BJ (cell line): Measurements from ENCODE around the gene FNBP1. TPM values are rescaled to one million over a fixed set of nuclear protein-coding genes. Genes with fewer than 3 reads are reported as not detected.

Experiments
- CTCF ChIA-PET: fragments of 350-600 bp; formaldehyde crosslinking; extraction: SDS; loops from one replicate; lab custom pipeline; 2021; ENCODE audit warnings: antibody characterized with exemption, inconsistent platforms; lab: Yijun Ruan, JAX
- POLR2A ChIA-PET: fragments of 300-600 bp; sonication (Branson Sonifier 250); formaldehyde crosslinking; extraction: SDS; loops from one replicate; lab custom pipeline; 2021; ENCODE audit warnings: antibody characterized with exemption; lab: Charles Lee
- DNase-seq: peaks from one replicate; pipeline ENCODE4 v3.0.0-alpha.2; 2011; ENCODE audit warnings: low read depth
- H3K27me3 ChIP-seq: 2 replicates; pipeline ENCODE4 v1.6.0; 2011; ENCODE audit warnings: low read length; ENCODE audit not compliant: control insufficient read depth, insufficient read depth
- H3K36me3 ChIP-seq: 2 replicates; pipeline ENCODE4 v1.5.1; 2011; ENCODE audit warnings: low read length; ENCODE audit not compliant: control insufficient read depth, insufficient read depth
- H3K4me3 ChIP-seq: 2 replicates; pipeline ENCODE4 v1.5.1; 2011; ENCODE audit warnings: low read depth, mild to moderate bottlenecking, control low read depth, low read length
- CTCF ChIP-seq: IDR thresholded peaks from 2 replicates; pipeline ENCODE4 v1.5.1; 2011; ENCODE audit warnings: low read depth, mild to moderate bottlenecking, control low read depth, inconsistent platforms, low read length, moderate library complexity; ENCODE audit not compliant: insufficient read depth
- polyA plus RNA-seq: library from polyadenylated mRNA; depleted of rRNA; stranded (reverse); fragments of >200 nt; gene quantifications from 2 replicates; pipeline ENCODE4 v1.2.3, GENCODE V29; 2011

Gene FNBP1
- polyA plus RNA-seq, 1 experiment, result 7.8 TPM

DNA sequence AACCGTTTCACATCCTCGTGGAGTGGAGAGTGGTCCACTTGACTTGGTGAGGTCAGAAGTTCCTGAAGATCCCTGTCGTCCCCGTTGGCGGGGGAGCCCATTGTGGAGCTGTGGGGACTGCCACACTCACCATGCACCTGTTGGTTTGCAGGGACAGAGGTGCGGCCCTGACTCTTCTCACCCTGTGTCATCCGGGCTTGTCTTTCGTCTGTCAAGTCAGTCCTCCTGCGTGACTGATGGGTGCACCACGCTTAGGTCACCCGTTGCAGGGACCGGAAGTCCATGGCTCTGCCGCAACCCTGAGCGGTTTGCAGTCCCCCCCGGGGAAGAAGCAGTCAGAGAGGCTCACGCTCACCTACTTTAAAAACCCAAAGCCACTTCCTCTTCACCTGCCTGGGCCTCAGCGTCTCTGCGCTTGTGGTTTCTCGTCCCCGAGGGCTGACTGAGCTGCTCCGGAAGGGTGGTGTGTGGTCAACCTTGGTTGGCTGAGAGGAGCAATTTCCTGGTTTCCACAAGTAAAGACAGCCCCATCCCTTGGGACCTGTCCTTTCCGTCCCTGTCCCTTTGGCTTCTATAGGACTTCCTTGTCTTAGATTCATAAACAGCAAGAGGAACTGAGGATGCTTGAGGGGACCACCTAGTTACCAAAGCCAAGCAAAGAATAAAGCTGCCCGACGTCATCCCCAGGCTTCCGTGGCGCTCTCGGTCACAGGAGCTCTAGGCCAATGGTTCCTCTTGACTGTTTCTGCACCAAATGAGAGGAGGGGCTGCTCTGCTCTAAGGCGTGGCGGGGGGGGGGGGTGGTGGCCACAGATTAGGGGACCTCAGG is 154.5 kb downstream of the FNBP1 start:
- H3K4me3 ChIP-seq, result no peak overlapping the region
- H3K27me3 ChIP-seq, result no peaks in the 10 kb centered on the region
- ChIA-PET POLR2A (interaction anchor here (0.6 kb wide), 1 partner anchor 35 kb away, joined by 3 read pairs; no protein-coding TSS in a partner anchor), CTCF (interaction anchor here (0.7 kb wide), 1 partner anchor 10 kb away, joined by 3 read pairs; no protein-coding TSS in a partner anchor)
- TF ChIP-seq CTCF, result no peak
- DNase-seq, result no peak
- H3K36me3 ChIP-seq, result peaks cover 6% of the 10 kb centered on the region

DNA sequence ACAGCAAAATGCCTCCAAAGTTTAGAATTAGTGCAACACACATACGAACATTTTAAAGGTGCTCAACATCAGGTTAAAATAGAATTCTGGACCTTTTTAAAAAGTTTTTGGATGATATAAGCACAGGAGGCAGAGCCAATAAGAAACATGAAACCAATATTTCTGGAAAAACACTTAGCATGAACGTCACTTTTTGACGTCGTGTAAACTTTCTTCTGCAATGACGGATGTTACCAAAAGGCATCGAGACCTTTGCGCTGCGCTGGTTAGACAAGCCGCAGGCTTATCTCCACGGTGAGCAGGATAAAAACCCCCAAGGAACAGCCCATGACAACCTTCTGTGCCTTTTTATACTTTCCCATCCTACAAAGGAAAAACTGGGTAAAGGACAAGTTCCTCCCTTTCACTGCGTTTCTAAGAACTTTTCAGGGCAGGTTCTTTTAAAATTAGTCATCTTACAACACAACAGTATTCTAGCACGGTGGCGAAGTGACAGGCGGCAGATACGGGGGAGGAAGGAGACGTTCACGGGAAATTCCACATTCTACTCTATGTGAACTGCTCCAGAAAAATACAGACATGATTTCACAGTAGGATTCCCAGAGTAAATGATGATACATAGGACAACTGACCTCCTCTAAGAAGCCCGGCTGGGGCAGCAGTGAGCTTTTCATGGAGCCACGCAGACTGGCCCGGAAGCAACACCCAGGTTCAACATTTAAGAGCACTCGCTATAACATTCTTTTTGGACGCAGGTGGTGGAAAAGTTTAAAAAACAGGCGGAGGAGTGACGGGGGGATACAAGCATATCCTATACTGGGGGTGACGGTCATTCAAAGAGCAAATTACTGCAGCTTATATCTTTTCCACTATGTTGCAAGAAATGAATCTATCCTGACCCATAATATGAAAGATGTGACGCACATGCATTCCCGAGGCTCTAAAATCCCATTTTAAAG is 155.4 kb downstream of the FNBP1 start:
- TF ChIP-seq CTCF, result 0 out of 2 replicates have a peak, but pooled peaks have one; percentile 8
- DNase-seq, result no peak
- Histone ChIP-seq H3K36me3 (peaks cover 6% of the 10 kb centered on the region), H3K4me3 (no peak overlapping the region), H3K27me3 (no peaks in the 10 kb centered on the region)
- ChIA-PET CTCF (interaction anchor here (1.1 kb wide), 1 partner anchor 175 kb away, joined by 3 read pairs; no protein-coding TSS in a partner anchor), POLR2A (no interaction called here)

- H3K4me3 ChIP-seq, result 0 out of 2 replicates have a peak overlapping the region, but pooled peaks have one; percentile 2
- no peaks in the 10 kb centered on the region for H3K27me3 ChIP-seq
- no peak for TF ChIP-seq CTCF
- POLR2A ChIA-PET, result interaction anchor here (0.6 kb wide), 1 partner anchor 187 kb away, joined by 3 read pairs; no protein-coding TSS in a partner anchor
- DNase-seq, result no peak
- H3K36me3 ChIP-seq, result peaks cover 8% of the 10 kb centered on the region
- CTCF ChIA-PET, result interaction anchor here (0.5 to 2.5 kb wide), 11 partner anchors 12 to 217 kb away, joined by 3 to 9 read pairs (median 4); no protein-coding TSS in a partner anchor
Observed at GRCh38 chr9:129886226-129887174, 156.5 kb downstream of the FNBP1 start.

DNA sequence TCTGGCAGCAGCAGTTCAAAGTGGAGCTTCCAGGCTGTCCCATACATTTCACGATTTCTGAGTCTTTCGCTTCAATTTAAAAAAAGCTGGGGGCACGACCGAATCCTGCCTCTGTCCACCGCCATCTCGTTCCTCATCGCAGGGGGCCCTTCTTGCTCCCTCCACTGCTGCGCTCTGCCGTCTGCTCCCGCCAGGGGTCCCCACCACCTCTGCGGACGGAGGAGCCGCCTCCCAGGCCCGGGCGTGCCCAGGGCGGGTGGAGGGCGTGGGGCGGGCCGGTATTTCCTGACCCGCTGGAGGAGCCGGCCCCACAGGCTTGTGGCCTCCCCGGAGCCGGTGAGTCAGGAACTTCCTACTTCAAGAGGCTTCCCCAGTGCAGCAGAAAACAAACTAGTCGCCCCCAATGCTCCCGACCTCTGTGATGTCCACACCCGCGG is 157.3 kb downstream of the FNBP1 start:
- peak; percentile 63 for DNase-seq
- ChIA-PET CTCF (interaction anchor here (0.7 to 2.5 kb wide), 19 partner anchors 13 to 357 kb away, joined by 3 to 9 read pairs (median 5); partner anchors contain the start of genes FNBP1 and GPR107), POLR2A (interaction anchor here (0.6 kb wide), 1 partner anchor 188 kb away, joined by 3 read pairs; no protein-coding TSS in a partner anchor)
- peak; percentile 98 for TF ChIP-seq CTCF
- Histone ChIP-seq H3K27me3 (no peaks in the 10 kb centered on the region), H3K4me3 (no peak overlapping the region), H3K36me3 (peaks cover 10% of the 10 kb centered on the region)
